ENCODE measurements around the gene ZFPM1.

GRCh38 chr16:88556294-88556988 is 103.4 kb downstream of the ZFPM1 start:
- no peak for TF ChIP-seq EP300 (IDR thresholded peaks at IDR 0.05; ENCODE audit: borderline replicate concordance)
- no peak for TF ChIP-seq TAF1 (IDR thresholded peaks at IDR 0.05; ENCODE audit: low read depth)
- TF ChIP-seq CEBPB (IDR thresholded peaks at IDR 0.05), result no peak
- TF ChIP-seq MAX (IDR thresholded peaks at IDR 0.05), result no peak
- TF ChIP-seq RAD21 (IDR thresholded peaks at IDR 0.05; ENCODE audit: low read depth), result no peak
